K562 (cell line): ENCODE data around the gene C2orf81. TPM values are rescaled to one million over a fixed set of nuclear protein-coding genes. Genes with fewer than 3 reads are reported as not detected.

ENCODE experiments used
- ATAC-seq: fragments of 200-7000 bp; cut with Tn5 transposase; 3 replicates; pipeline ENCODE4 v1.9.1; 2020; ENCODE audit warnings: moderate library complexity
- BruUV-seq: library from RNA; stranded (reverse); fragments of 400-500 nt; replicated peaks from 2 replicates; lab custom pipeline; 2021; lab: Mats Ljungman, UMichigan
- CTCF ChIA-PET: fragments of 300-600 bp; formaldehyde crosslinking; extraction: SDS; loops from one replicate; lab custom pipeline; 2021; ENCODE audit warnings: low intra/inter-chr PET ratio; lab: Yijun Ruan, JAX
- POLR2A ChIA-PET: fragments of 300-600, 350-650 bp; sonication (Branson Sonifier 250); formaldehyde crosslinking; extraction: SDS; loops from one replicate; lab custom pipeline; 2021; ENCODE audit warnings: antibody characterized with exemption, inconsistent platforms; lab: Yijun Ruan, JAX
- DNase-seq, 4 experiments: peaks; one replicate each; pipeline versions ENCODE4 v3.0.0 to v3.0.0-alpha.2; 2011 to 2018; ENCODE audit warnings: low spot score in 3 of 4, mixed read lengths in 3 of 4; ENCODE audit errors: extremely low read depth in 1 of 4
- FAIRE-seq: peaks from 2 replicates; lab custom pipeline; 2011; peaks lifted over from hg19 to GRCh38; lab: Jason Lieb, UNC
- H2AFZ ChIP-seq: 2 replicates; pipeline ENCODE4 v1.6.0; 2011; ENCODE audit warnings: low read depth, low read length, control low read depth, inconsistent platforms
- H3K27ac ChIP-seq: fragments of 200-600 bp; 3 replicates; pipeline ENCODE4 v1.8.0; 2011; ENCODE audit warnings: low read depth, mild to moderate bottlenecking, control low read depth, inconsistent platforms, low read length, moderate library complexity, mixed read lengths; ENCODE audit errors: extremely low read depth
- H3K27me3 ChIP-seq, 2 experiments: fragments of 300-600 bp in 1 of 2; 2 replicates in 1 of 2; 3 replicates in 1 of 2; pipeline versions ENCODE4 v1.6.0 to v1.8.0; 2011; ENCODE audit warnings: inconsistent platforms in 2 of 2, low read length in 2 of 2, mild to moderate bottlenecking in 1 of 2, mixed read lengths in 1 of 2, moderate library complexity in 1 of 2; ENCODE audit not compliant: control insufficient read depth in 2 of 2, insufficient read depth in 2 of 2
- H3K36me3 ChIP-seq: fragments of 300-600 bp; 3 replicates; pipeline ENCODE4 v1.8.0; 2011; ENCODE audit warnings: mild to moderate bottlenecking, low read length, inconsistent platforms; ENCODE audit not compliant: control insufficient read depth, insufficient read depth
- H3K4me1 ChIP-seq, 2 experiments: fragments of 200-600 bp in 1 of 2; replicated peaks in 1 of 2; 2 replicates in 1 of 2; 3 replicates in 1 of 2; pipeline versions ENCODE4 v1.5.1 to v1.8.0; 2011; ENCODE audit warnings: inconsistent platforms in 2 of 2, low read length in 2 of 2, mild to moderate bottlenecking in 1 of 2, mixed read lengths in 1 of 2, moderate library complexity in 1 of 2; ENCODE audit not compliant: control insufficient read depth in 2 of 2, insufficient read depth in 2 of 2
- H3K4me2 ChIP-seq: 2 replicates; pipeline ENCODE4 v1.6.1; 2011; ENCODE audit warnings: low read length, control low read depth, inconsistent platforms, mixed read lengths; ENCODE audit not compliant: insufficient read depth
- H3K4me3 ChIP-seq: fragments of 200-600 bp; sonication (generic), shearing (Covaris generic); 2 replicates; pipeline ENCODE4 v1.5.1; 2016; ENCODE audit warnings: control low read depth, inconsistent platforms
- H3K79me2 ChIP-seq: fragments of 200-600 bp; 3 replicates; pipeline ENCODE4 v1.8.0; 2011; ENCODE audit warnings: low read length, inconsistent platforms; ENCODE audit not compliant: control insufficient read depth, insufficient read depth
- H3K9ac ChIP-seq, 2 experiments: 2 replicates each; pipeline versions ENCODE4 v1.6.0 to v1.6.1; 2011; ENCODE audit warnings: low read depth in 2 of 2, low read length in 2 of 2, control low read depth in 1 of 2, inconsistent platforms in 1 of 2, mild to moderate bottlenecking in 1 of 2, mixed read lengths in 1 of 2; ENCODE audit not compliant: insufficient read depth in 1 of 2
- H3K9me1 ChIP-seq: one replicate; pipeline ENCODE4 v1.6.0; 2011; ENCODE audit warnings: inconsistent platforms, mild to moderate bottlenecking, low read length, moderate library complexity; ENCODE audit not compliant: control insufficient read depth, insufficient read depth
- H3K9me3 ChIP-seq: replicated peaks from 2 replicates; pipeline ENCODE4 v1.5.1; 2011; ENCODE audit warnings: low read depth, low read length, inconsistent platforms; ENCODE audit not compliant: control insufficient read depth, insufficient read depth
- H4K20me1 ChIP-seq: replicated peaks from 2 replicates; pipeline ENCODE4 v1.6.1; 2011; ENCODE audit warnings: low read length, inconsistent platforms, mixed read lengths; ENCODE audit not compliant: control insufficient read depth, insufficient read depth
- CAMTA2 ChIP-seq: fragments of 250-450 bp; sonication (Bioruptor Pico); conservative IDR thresholded peaks from 2 replicates; pipeline ENCODE4 v1.5.1; 2022
- GABPB2 ChIP-seq: fragments of 250-450 bp; sonication (Bioruptor Pico); conservative IDR thresholded peaks from 2 replicates; pipeline ENCODE4 v1.5.1; 2021; ENCODE audit warnings: mild to moderate bottlenecking
- NCOR1 ChIP-seq: fragments of 450-650 bp; IDR thresholded peaks from 2 replicates; pipeline ENCODE4 v1.6.1; 2016; ENCODE audit warnings: mild to moderate bottlenecking, moderate library complexity
- NELFE ChIP-seq: IDR thresholded peaks from 2 replicates; pipeline ENCODE4 v1.6.1; 2011; ENCODE audit warnings: mild to moderate bottlenecking; ENCODE audit not compliant: insufficient read depth, insufficient read length
- SMAD4 ChIP-seq: fragments of 250-450 bp; sonication (Bioruptor Pico); conservative IDR thresholded peaks from 2 replicates; pipeline ENCODE4 v1.8.0; 2021; ENCODE audit warnings: inconsistent platforms, mild to moderate bottlenecking, moderate library complexity
- ZNF589 ChIP-seq: fragments of 200-800 bp; sonication (Bioruptor generic); IDR thresholded peaks from 2 replicates; pipeline ENCODE4 v1.6.1; 2016; ENCODE audit warnings: low read depth, missing genetic modification characterization, missing compliant biosample characterization
- WGBS: fragments of 100-300 bp; shearing (Covaris generic); methylation state at CpG from one replicate; pipeline ENCODE4 v1.1.6; 2016; ENCODE audit warnings: low coverage, mixed read lengths; ENCODE audit not compliant: insufficient coverage; ENCODE audit errors: missing lambda C conversion rate; 5-methylcytosine and 5-hydroxymethylcytosine counted together
- in situ Hi-C: fragments of 300-500 bp; cut with MboI; formaldehyde crosslinking; loops from 4 replicates; pipeline ENCODE4 v1.15.0; 2018; ENCODE audit warnings: inconsistent platforms, mixed read lengths
- intact Hi-C: fragments of 100-400 bp; cut with micrococcal nuclease; formaldehyde crosslinking; loops from 2 replicates; pipeline ENCODE4 v1.14.2; 2022
- polyA plus RNA-seq, 8 experiments: library from polyadenylated mRNA; depleted of rRNA in 4 of 8; stranded (reverse) in 5 of 8; unstranded in 3 of 8; fragments of >200 nt; fragmentation: Nextera tagmentation in 2 of 8; fragmentation: Illumina TruSeq in 1 of 8; extraction: Ambion mirVana in 2 of 8; extraction: Trizol in 1 of 8; gene quantifications; 2 replicates each; pipeline versions ENCODE4 v1.2.1 to v1.2.3, GENCODE V29; 2011 to 2014; ENCODE audit warnings: inconsistent platforms in 1 of 8, missing spikeins in 1 of 8
- total RNA-seq, 7 experiments: library from RNA; depleted of rRNA in 6 of 7; stranded (reverse); fragments of >200 nt in 6 of 7; fragmentation: Illumina TruSeq in 2 of 7; extraction: Trizol in 2 of 7; gene quantifications; 2 replicates each; pipeline versions ENCODE4 v1.2.1 to v1.2.3, GENCODE V29; 2011 to 2021; ENCODE audit warnings: low replicate concordance in 1 of 7
- TF ChIP-seq, protein P1 (sequence below): fragments of 450-650 bp; conservative IDR thresholded peaks from 2 replicates; pipeline ENCODE4 v1.6.1; 2016; ENCODE audit warnings: missing genetic modification characterization, low read depth, mild to moderate bottlenecking, missing compliant biosample characterization, moderate library complexity
- TF ChIP-seq, protein P2 (sequence below): fragments of 450-650 bp; IDR thresholded peaks from 2 replicates; pipeline ENCODE4 v1.7.1; 2018; ENCODE audit warnings: mild to moderate bottlenecking, low read depth; ENCODE audit not compliant: partially characterized antibody
- TF ChIP-seq, protein P3 (sequence below), 2 experiments: fragments of 450-650 bp; conservative IDR thresholded peaks; 2 replicates each; pipeline ENCODE4 v1.6.1; 2017; ENCODE audit warnings: mild to moderate bottlenecking in 2 of 2, moderate library complexity in 2 of 2

The C2orf81 gene
- total and polyA plus RNA-seq, 9 of the 15 experiments (the other 6 are each of a cell fraction or from before 2014, with no cell fraction given), result 0.06 TPM; not detected in 8

DNA sequence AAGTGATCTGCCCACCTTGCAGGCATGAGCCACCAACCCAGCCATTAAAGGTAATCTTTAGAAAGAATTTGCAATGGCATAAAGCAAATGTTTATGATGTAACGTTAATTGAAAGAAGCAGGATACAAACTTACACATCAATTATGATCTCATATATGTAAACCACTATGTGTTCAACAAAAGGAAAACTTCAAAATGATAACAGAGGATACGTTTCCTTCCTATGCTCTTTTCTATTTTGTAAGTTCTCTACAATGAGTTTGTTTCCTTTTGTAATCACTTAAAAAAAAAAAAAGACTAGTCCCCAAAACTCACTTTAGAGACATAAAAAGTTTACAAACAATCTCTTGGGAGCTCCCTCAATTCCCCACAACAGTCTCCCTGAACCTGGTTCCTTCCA, 1.4 kb downstream of the C2orf81 start:
- CTCF ChIA-PET, result interaction anchor here (0.6 kb wide), 1 partner anchor 142 kb away, joined by 3 read pairs; no protein-coding TSS in a partner anchor
- FAIRE-seq, result no peak

More for the DNA sequence above, 1.4 kb downstream of the C2orf81 start:
- no peak overlapping the region for H3K4me2 ChIP-seq
- H3K27ac ChIP-seq, result no peak overlapping the region
- H4K20me1 ChIP-seq, result no peaks in the 10 kb centered on the region
- TF ChIP-seq, protein P1, sequence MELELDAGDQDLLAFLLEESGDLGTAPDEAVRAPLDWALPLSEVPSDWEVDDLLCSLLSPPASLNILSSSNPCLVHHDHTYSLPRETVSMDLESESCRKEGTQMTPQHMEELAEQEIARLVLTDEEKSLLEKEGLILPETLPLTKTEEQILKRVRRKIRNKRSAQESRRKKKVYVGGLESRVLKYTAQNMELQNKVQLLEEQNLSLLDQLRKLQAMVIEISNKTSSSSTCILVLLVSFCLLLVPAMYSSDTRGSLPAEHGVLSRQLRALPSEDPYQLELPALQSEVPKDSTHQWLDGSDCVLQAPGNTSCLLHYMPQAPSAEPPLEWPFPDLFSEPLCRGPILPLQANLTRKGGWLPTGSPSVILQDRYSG, result no peak
- TF ChIP-seq, protein P2, sequence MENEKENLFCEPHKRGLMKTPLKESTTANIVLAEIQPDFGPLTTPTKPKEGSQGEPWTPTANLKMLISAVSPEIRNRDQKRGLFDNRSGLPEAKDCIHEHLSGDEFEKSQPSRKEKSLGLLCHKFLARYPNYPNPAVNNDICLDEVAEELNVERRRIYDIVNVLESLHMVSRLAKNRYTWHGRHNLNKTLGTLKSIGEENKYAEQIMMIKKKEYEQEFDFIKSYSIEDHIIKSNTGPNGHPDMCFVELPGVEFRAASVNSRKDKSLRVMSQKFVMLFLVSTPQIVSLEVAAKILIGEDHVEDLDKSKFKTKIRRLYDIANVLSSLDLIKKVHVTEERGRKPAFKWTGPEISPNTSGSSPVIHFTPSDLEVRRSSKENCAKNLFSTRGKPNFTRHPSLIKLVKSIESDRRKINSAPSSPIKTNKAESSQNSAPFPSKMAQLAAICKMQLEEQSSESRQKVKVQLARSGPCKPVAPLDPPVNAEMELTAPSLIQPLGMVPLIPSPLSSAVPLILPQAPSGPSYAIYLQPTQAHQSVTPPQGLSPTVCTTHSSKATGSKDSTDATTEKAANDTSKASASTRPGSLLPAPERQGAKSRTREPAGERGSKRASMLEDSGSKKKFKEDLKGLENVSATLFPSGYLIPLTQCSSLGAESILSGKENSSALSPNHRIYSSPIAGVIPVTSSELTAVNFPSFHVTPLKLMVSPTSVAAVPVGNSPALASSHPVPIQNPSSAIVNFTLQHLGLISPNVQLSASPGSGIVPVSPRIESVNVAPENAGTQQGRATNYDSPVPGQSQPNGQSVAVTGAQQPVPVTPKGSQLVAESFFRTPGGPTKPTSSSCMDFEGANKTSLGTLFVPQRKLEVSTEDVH, result no peak
- TF ChIP-seq SMAD4 (CRISPR knock-in tag), result no peak
- TF ChIP-seq NELFE, result no peak
- no peak for TF ChIP-seq ZNF589 (CRISPR knock-in tag)
- no peak for TF ChIP-seq CAMTA2
- no peak for TF ChIP-seq GABPB2 (CRISPR knock-in tag)
- TF ChIP-seq, protein P3, sequence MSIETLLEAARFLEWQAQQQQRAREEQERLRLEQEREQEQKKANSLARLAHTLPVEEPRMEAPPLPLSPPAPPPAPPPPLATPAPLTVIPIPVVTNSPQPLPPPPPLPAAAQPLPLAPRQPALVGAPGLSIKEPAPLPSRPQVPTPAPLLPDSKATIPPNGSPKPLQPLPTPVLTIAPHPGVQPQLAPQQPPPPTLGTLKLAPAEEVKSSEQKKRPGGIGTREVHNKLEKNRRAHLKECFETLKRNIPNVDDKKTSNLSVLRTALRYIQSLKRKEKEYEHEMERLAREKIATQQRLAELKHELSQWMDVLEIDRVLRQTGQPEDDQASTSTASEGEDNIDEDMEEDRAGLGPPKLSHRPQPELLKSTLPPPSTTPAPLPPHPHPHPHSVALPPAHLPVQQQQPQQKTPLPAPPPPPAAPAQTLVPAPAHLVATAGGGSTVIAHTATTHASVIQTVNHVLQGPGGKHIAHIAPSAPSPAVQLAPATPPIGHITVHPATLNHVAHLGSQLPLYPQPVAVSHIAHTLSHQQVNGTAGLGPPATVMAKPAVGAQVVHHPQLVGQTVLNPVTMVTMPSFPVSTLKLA (conservative IDR thresholded peaks at IDR 0.05), result no peak
- TF ChIP-seq NCOR1, result no peak
- POLR2A ChIA-PET, result interaction anchor here (1.6 kb wide), 1 partner anchor 52 kb away, joined by 4 read pairs; the partner anchor contains the start of gene MRPL53
- H3K4me1 ChIP-seq, result peaks cover 5 to 31% of the 10 kb centered on the region in 2 experiments; a peak in 4 of 5 replicates
- H3K27me3 ChIP-seq, result peaks cover 4 to 24% of the 10 kb centered on the region in 2 experiments; a peak in 4 of 5 replicates
- no TSS peak for BruUV-seq
- DNase-seq, result no peak
- intact Hi-C loops, result loop anchor here (5.0 kb wide), 1 partner anchor 167 kb away; no protein-coding TSS in a partner anchor
- H3K9ac ChIP-seq, result no peak overlapping the region
- H3K9me1 ChIP-seq, result no peaks in the 10 kb centered on the region
- no peaks in the 10 kb centered on the region for H3K79me2 ChIP-seq
- H3K9me3 ChIP-seq, result no peaks in the 10 kb centered on the region
- ATAC-seq, result no peak
- H3K36me3 ChIP-seq, result no peaks in the 10 kb centered on the region
- H3K4me3 ChIP-seq, result no peak overlapping the region
- WGBS, result 37% methylated on average over 2 of the region's 2 CpGs
- in situ Hi-C loops, result no loop called here
- no peak overlapping the region for H2AFZ ChIP-seq
